Activated CD4-positive, alpha-beta T cell treated with anti-CD3 and anti-CD28 coated beads for 24 hours (primary cell): ENCODE results near the gene UNC50.

ENCODE experiments used
- DNase-seq, 2 donors: peaks; one replicate each; pipeline ENCODE4 v3.0.0-alpha.2; 2020; ENCODE audit warnings: low read depth in 2 of 2

Gene UNC50

GRCh38 chr2:98664323-98664722, 55.9 kb downstream of the UNC50 start:
- no peak for DNase-seq

- DNase-seq, result no peak
Measured at GRCh38 chr2:98665677-98666076, 57.3 kb downstream of the UNC50 start.
